GM18873 (cell line): ENCODE results near the gene PRDM16.

Experiments
- ATAC-seq: cut with Tn5 transposase; IDR thresholded peaks from one replicate; pipeline ENCODE4 v1.9.1; 2021; ENCODE audit warnings: mild to moderate bottlenecking, moderate library complexity, moderate number of reproducible peaks; ENCODE audit not compliant: unreplicated experiment, low FRiP score

PRDM16 gene

DNA sequence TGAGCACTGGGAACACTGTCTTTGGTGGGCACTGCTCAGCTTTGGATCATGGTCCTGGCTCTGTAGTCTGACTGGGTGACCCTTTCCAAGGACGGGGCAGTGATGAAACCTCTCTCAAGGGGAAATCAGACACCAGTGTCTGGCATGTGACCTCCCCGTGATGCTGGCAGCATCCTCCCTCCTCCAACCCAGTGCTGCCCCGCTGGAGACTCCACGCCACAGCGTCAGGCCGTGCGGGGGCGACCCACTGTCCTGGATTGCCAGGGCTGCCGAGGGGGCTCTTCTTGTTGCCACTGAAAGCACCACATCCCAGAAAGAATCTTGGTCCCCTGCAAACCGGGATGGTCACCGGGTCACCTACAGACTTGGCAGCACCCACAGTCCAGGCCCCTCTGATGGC is 239.1 kb downstream of the PRDM16 start:
- ATAC-seq = no peak

DNA sequence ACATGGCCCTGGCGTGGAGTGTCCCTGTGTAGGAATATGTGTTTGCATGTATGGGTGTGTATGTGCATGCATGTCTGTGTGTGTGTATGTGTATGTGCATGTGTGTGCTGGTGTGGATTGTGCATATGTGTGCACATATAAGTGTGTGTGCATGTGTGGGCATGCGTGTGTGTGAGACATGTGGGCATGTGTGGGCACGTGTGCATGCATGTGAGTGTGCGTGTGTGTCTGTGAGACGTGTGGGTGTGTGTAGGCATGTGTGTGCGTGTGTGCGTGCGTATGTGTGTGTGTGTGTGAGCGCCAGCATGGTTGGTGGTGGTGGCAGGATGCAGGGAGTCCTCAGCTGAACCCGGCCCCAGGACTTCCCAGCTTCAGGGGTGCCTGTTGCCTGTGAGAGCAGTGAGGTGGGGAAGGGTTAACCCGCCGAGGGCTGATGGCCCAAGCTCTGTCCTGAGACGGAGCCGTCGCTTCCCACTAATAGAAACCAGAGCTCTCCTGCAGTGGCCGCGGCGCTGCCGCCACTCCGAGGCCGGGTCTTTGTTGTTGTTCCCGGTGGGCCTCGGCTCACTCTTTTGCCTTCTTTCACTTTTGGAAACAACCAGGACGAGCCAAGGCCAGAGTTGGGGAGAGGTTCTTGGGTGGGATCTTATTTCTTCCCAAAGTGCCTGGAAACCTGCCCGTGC is 241.9 kb downstream of the PRDM16 start:
- ATAC-seq = no peak

DNA sequence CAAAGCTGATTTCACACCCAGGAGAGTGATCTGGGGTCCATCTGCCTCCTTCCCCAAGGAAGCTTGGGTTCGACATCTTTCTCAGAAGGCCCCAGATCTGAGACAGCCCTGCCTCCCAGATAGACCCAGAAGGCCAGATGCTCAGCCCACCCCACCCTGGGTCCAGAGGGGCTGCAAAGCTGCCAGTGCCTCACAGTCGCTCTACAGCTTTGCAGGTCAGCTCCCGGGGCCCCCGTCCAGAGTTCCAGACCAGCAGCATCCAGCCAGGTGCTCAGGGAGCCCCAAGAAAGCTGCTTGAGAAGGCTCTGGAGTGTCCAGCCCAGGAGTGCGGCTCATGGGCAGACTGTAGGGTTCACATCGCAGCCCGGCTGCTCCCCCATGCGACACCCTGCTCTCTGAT is 242.7 kb downstream of the PRDM16 start:
- no peak for ATAC-seq

- ATAC-seq = no peak
Observed at GRCh38 chr1:3312310-3312897, 243.4 kb downstream of the PRDM16 start.

- ATAC-seq = no peak
Observed at GRCh38 chr1:3312898-3313575, 244.0 kb downstream of the PRDM16 start.

- no peak for ATAC-seq
Observed at GRCh38 chr1:3313576-3313950, 244.6 kb downstream of the PRDM16 start.

- no peak for ATAC-seq
Observed at GRCh38 chr1:3314491-3315381, 245.7 kb downstream of the PRDM16 start.

DNA sequence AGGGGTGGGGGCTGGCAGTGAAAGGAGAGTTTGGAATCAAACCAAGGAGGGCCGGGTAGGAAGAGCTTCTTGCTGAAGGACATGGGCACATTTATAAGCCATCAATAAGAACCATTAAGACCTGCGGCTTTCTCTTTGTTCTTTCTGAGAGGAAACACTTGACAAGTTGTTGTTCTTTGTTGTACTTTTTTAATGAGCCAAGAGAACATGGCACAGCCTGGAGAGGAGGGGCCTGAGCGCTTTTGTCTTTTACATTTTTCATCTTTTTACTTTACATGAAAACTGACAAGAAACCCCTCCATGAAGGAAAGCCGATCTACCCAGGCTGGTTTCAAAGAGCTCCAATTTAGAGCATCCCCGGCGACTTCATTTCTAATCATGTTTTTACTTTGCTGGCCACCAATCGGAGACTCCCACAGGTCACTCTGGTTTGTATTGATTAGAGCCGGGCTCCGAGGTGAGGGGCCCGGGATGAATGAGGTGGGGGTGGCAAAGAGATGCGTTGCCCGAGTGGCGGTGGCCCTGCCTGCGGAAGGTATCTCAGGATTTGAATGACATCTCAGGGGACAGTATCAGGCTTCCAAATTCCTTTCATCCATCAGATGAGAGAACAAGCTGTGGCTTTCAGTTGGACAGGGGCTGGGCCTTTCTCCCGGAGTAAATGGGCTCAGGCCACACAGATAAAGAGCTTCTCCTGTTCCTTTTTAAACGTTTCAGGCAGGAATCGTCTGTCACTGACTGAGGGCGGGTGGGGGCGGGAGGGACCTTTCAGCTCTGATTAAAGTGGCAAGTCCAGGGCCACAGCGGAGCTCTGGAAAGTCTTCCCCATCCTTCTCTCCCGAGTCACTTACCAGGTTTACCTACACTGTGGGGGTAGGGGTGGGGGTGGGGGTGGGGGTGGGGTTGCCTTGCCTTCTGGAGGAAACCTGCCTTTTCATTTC is 246.7 kb downstream of the PRDM16 start:
- ATAC-seq = no peak

- ATAC-seq = no peak
Observed at GRCh38 chr1:3316340-3316943, 247.4 kb downstream of the PRDM16 start.

DNA sequence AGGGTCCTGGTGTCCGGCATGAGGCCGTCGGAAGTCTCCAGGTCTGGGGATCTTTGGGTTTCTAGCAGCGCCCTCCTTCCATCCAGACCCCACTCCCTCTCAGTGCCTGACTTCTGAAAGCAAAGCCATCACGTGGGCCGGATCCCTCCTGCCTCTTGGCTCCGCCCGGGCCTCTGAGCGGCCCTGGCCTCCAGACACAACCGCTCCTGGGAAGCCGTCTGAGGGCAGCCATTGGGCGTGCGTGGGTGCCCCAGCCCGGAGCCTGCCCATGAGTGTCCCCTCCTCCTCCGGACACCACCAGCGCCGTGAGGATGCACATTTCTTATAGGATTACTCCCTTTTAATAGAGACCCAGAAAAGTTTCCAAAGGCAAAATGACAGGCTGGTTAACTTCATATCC is 248.5 kb downstream of the PRDM16 start:
- no peak for ATAC-seq

DNA sequence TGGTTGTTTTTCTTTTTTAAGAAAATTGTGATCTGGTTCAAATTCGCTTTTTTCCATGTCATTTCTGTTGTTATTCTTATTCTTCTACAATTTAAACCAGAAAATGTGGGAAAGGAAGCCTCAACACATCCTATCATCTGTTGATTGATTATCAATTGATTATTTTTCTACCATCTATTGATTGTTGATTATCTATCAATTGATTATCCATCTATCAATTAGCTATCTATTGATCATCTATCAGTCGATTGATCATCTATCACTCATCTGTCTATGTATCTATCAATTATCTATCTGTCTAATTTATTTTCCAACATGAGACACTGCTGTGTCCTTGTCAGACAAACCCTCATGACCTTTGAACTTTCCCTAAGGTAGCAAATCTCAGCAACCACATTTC is 249.3 kb downstream of the PRDM16 start:
- ATAC-seq = no peak

DNA sequence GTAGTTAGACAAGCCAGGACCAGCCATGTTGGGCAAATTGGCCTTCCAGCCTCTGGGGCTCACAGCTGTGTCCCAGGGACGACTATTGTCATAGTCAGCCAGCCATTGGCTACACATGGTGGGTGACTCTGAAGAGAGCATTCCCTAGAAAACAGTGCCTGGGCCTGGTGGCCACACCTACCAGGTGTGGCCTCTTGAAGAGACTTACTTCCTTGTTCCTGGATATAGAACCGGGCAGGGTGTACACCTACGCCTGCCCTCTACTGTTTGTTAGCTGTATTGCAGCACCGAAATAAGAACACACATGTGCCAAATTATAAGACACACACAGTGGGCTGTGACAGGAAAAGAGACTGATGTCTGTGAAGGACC is 250.9 kb downstream of the PRDM16 start:
- no peak for ATAC-seq

GRCh38 chr1:3320246-3321152 is 251.5 kb downstream of the PRDM16 start:
- ATAC-seq = no peak

DNA sequence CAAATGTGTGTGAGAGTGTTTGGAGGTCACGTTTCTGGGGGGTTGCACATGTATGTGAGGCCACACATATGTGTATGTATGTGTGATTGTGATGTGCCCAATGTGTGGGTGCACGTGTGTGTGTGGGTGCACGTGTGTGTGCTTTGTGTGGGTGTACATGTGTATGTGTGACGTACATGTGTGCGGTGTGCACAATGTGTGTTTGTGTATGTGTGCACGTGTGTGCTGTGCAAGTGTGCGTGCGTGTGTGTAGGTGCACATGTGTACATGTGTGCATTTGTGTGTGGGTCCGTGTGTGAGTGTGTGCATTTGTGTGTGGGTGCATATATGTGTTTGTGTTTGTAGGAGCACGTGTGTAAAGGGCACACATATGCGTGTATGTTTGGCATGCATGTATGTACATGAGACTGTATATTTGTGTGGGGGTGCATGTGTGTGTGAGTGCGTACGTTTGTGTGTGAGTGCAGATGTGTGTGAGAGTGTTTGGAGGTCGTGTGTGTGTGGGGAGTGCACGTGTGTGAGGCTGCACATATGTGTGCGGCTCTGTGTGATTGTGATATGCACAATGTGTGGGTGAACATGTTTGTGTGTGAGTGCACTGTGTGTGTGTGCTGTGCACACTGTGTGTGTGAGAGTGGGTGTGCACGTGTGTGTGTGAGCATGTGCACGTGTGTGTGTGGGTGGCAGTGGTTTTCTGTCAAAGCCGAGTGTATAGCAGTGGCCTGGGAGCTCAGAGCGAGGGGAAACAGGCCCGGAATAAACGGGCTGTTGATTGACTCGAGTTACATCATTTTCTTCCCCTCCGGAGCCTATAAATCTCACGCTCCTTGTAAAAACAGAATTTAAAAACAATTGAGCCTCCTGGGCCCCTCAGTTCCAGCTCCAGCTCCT is 252.8 kb downstream of the PRDM16 start:
- no peak for ATAC-seq

GRCh38 chr1:3322450-3323020 is 253.5 kb downstream of the PRDM16 start:
- ATAC-seq = no peak

- ATAC-seq = no peak
Observed at GRCh38 chr1:3323021-3323795, 254.2 kb downstream of the PRDM16 start.
